Epidermal melanocyte (primary cell): ENCODE data around the gene FKBP1A.
A peak's percentile ranks its signal among the peaks of the same experiment; 100 is the strongest.

Experiments used
- DNase-seq: peaks from one replicate; pipeline ENCODE4 v3.0.0; 2011; ENCODE audit warnings: low spot score; ENCODE audit not compliant: insufficient read length

Gene FKBP1A

DNA sequence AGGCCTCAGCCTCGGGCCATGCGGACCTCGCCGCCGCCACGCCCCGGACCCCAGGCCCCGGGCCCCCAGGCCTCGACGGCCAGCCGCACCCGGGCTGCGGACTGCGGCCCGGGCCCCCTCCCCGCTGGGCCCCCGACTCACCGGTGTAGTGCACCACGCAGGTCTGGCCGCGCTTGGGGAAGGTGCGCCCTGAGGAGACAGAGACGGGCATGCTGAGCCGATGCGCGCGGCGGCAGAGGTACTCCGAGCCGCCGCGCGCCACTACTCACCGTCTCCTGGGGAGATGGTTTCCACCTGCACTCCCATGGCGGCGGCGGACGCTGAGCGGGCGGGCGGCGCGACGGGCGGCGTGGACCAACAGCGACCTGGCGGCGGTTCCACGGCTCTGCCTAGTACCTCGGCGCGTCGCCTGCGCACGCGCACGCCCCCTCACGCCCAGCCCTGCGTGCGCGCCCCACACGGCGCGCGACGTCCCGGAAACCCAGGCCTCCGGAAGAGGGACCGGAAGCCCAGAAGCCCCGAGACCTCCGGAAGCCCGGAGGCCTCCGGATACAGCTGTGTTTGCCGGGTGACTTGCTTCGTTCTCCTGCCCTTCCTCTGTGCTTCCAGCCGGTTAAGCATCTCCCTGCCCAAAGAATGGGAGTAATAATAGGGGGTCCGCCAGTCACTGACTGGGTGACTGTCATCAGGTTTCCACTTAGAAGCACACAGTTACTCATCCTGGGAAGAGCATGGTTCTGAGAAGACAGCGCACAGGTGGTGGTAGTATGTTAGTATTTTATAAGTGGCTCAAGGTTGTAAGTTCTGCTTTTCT, at the start of gene FKBP1A:
FKBP1A (minus strand) TSS at position 362 of the 814 bp plus-strand sequence; CDS start at position 306, 56 bp downstream.
- peak; percentile 79 for DNase-seq

DNA sequence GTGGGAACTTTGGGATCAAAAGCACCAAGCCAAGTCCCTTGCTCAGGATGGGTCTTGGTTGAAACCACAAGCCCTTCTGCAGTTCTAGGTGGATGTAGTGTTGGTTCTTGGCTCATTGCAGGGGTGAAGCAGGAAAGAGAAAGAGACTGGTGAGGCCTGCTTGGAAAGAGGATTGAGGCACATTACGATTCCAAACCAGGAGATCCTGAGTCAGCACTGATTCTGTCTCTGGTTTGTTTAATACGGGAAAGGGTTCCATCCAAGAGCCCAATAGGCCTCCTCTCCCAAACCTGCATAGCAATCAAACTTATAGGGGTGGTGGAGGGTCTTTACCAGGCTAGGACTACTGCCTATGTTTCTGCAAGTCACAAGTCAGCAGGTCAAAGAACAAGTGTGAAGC, 49.5 kb upstream of the FKBP1A start:
- no peak for DNase-seq

DNA sequence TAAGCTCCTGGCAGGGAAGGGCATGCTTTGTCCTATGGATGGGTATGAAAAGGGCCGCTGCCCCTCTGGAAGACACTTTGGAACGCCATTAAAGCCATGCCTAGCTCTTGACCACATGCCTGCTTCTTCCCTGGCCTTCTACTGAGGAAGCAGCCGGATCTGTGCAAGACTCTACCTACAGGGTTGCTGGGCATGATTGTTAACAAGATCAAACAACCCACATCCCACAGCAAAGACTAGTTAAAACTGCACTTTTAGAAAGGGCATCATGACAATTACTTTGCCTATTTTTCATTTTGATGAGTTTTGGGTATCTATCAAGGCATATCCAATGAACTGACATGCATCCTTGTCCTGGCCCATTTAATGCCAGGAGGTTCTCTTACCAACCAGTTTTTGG, 48.3 kb upstream of the FKBP1A start:
- no peak for DNase-seq

DNA sequence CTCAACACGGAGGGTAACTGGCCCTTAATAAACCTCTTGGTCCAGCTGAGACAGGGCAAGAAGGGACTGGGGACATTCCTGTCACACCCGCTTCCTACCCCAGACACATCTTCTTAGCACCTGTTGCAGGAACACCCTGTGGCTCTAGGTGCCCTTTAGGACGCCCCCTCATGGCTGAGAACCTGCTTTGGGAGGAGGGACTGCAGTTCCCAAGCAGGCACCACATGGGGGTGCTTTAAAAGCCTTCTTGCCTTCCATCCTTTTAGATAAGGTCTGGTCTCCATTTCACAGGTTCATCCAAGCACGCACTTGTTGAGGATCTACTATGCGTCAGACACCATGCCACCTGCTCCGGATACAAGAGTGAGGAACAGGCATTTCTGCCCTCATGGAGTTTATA, 47.2 kb upstream of the FKBP1A start:
- DNase-seq, result no peak

DNA sequence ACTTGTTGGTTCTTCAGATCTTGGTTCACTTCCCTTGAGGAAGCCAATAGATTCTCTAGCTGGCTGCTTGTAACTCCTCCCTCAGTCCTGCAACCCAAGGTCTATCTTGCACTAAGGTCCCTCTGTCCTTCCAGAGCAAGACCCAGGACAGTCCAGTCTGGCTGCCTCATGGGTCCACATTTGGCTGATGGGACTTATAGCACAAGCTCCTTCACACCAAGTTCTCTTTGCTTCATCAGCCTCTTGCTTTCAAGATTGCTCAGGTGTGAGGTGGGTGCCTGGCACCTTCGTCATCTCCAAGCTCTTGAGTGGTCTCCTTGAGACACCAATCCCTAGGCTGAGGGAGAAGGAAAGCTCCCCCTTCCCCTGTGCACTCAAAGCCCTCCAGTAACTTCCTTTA, 45.5 kb upstream of the FKBP1A start:
- DNase-seq, result no peak

DNA sequence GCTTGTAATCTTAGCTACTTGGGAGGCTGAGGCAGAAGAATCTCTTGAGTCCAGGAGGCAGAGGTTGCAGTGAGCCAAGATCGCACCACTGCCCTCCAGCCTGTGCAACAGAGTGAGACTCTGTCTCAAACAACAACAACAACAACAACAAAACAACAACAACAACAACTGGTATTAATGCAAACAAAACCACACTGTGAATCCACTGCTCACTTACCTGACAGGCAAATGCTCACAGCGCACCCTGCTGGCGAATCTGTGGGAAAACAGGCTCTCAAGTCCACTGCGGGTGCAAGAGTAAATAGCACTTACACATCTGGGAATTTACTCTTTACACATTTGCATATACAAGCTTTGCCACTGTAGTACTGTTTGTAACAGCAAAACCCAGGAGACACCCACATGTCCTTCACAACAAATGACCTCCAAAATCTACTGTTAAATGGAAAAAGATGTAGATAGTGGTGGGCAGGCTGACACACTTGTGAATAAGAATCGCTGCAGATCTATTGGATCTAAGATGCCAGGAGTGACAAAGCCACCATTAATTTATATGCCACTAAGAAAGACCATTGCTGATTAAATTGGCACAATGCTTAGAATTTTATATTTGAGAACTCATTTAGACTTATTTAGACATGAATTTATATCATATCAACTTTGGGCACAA, 44.5 kb upstream of the FKBP1A start:
- peak; percentile 76 for DNase-seq

DNA sequence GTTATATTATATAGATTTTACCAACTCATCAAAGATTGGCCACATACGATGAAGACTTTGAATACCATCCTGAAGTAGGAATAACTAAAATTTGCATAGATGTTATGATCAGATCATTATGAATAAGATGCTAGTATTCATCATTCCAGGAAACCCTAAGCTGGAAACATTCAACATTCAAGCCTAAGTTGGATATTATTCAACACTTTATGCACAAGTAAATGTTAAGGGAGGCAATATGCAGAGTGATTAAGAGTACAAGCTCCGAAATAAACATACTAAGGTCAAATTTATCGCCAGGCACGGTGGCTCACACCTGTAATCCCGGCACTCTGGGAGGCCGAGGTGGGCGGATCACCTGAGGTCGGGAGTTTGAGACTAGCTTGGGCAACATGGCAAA, 43.4 kb upstream of the FKBP1A start:
- DNase-seq, result no peak

DNA sequence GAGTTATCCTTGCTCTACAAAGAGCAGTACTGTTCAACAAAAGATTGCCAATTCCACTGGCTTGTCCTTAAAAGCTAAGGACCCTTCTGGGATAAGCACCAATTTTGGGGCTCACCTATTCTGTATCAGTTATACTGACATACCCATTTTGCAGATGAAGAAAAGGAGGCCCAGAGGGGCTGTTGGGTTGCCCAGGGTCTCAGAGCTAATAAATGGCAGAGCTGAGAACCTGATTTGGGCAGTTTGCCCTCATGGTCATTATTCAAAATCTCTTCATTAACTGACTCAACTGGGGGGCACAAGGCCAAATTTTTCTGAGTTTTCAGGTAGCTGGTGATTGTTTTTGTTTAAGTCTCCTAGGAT, 42.5 kb upstream of the FKBP1A start:
- DNase-seq, result no peak

DNA sequence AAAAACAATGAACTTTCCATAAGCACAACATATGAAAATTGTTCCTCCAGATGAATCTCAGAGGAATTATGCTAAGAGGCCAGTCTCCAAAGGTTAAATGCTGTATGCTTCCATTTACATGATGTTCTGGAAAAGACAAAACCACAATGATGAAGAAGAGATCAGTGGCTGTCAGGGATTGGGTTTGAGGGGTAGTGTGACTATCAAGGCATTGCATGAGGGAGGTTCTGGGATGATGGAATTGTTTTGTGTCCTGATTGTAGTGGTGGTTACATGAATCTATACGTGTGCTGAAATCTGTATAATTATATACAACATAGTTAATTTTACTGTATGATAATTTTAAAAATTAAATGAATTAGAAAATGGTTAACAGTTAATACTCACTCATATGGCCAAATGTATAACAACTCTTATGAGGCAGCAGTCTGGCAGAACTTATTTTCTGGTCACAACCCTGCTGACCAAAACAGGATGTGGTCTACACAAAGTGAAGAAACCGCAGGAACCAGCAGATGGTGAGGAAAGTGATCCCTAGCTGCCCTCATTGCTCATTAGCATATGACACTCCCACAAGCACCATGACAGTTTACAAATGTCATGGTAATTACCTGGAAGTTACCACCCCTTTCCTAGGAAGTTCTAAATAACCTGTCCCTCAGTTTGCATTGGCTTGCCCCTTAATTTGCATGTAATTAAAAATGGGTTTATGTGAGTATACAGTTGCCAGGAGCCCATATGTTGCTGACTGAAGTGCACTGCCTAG, 41.9 kb upstream of the FKBP1A start:
- DNase-seq, result peak; percentile 32

DNA sequence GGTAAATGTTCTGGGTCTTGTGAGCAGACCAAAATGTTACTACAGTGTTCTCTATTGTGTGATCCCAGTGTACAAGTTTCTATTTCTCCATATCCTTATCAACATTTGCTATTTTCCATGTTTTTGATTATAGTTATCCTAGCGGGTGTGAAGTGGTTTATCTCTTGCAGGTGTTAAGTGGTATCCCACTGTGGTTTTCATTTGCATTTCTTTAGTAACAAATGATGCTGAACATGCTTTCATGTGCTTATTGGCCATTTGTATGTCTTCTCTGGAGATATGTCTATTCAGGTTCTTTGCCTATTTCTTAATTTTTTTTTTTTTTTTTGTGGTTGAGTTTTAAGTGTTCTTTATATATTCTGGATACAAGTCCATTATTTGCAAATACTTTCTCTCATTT, 38.3 kb upstream of the FKBP1A start:
- DNase-seq, result no peak

DNA sequence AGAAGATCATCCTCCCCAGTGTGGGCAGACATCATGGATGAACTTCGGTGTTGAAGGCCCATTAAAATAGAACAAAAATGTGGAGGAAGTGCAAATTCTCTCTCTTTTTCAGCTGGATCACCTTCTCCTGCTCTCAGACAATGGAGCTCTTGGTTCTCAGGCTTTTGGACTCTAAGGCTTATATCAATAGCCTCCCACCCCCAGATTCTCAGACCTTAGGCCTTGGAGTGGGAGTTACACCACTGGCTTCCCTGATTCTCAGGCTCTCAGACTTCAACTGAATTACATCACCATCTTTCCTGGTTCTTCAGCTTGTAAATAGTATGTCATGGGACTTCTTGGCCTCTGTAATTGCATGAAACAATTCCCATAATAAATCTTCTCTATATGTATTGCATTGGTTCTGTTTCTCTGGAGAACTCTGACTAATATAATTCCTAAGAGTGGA, 37.2 kb upstream of the FKBP1A start:
- no peak for DNase-seq

DNA sequence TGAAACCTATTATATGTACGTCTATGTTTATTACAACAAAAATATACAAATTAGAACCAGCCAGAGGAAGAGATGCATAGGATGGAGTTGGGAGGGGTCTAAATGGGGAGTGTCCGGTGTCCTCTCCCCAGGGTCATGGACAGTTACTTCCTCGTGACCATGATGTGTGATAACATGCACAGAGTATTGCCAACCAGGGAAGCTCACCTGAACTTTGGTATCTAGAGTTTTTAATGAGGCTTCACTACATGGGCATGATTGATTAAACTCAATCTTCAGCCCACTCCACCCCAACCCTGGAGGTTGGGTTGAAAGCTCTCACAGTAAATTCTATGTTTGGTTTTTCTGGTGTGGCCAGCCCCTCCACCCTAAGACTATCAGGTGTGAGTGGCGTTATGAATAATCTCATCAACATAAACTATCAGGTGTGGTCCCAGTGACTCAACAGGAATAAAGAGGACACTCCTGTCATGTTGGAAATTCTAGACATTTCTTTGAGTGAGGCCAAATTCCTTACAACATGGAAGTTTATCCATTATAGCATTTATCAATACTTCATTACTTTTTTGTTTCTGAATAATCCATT, 36.4 kb upstream of the FKBP1A start:
- DNase-seq, result no peak

DNA sequence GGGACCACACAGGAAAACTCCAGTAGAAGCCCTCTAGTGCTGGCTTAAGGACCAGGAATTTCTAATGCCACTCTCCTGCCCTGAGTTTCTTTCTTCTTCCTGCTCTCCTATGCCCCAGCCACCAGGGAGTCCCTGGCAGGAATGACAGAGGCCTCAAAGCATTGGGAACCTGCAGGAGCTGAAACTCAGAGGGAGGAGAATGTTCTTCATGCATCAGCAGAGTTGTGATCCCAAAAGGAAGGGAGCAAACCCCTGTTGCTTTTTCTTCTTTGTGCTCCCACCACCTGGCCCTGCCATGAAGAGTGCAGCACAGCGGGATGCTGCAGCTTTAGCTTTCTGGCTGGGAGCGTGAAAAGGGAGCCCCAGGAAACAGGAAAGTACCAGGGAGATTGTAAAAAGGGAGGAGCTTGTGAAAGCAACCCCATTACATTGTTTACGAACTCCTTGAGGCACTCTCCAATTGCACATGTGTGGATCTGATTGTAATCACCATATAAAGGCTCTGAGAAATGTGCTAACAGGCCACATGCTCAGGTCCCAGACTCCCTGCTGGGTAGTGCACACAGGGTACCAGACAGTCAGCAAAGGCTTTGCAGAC, 34.7 kb upstream of the FKBP1A start:
- DNase-seq, result no peak

DNA sequence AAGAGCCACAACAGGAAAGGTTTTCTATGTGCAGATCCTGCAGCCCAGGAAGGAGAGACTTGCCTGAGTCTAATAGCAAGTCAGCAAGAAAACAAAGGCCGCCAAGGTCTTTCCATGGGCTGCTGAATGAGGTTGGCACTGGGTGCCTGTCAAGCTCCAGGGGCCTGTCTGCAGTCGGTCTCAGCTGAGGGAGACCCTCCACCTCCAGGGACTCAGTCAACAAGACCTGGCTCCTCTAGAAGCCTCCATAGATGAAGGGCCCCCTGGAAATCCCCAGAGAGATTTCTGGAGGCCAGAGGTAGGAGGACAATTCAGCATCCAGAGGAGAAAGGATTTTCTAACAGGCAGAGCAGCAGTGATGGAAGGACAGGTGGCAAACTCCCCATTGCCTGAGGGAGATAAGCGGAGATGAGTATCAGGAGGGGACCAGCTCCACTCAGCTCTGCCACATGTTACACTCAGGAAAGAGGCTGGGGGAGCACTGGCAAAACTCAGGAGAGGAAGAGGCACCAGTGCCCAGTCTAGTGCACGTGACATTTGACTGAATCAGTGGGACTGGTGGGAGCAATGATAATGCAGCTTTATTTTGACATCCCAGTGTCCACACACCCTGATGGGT, 33.5 kb upstream of the FKBP1A start:
- no peak for DNase-seq

DNA sequence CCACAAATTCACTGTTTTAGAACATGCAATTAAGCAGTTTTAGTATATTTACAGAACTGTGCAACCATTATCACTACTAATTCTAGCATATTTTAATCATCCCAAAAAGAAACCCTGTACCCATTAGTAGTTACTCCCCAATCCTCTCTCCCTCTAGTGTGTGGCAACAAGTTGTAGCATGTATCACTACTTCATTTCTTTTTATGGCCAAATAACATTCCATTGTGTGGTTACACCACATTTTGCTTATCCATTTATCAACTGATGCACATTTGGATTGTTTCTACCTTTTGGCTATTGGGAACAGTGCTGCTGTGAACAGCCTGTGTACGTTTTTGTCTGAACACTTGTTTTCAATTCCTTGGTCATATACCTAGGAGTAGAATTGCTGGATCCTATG, 31.5 kb upstream of the FKBP1A start:
- DNase-seq, result no peak

DNA sequence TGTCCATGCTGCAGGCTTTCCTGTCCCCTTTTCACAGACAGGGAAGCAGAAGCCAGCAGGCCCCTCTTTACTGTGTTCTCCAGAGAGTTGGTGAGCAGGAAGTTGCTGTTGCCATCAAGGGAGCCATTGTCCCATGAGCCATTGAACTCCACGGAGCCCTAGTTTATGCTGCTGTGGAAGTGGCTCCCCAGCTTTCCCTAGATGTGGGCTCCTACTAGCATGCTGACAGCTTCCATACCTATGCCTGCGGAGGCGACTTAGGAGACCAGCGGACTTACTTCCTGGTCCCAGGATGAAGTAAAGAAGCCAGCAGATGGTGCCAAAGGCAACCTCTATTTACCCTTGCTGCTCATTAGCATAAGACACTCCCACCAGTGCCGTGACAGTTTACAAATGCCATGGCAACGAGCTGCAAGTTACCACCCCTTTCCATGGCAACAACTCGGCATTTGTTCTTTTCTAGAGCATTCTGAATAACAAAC, 30.8 kb upstream of the FKBP1A start:
- DNase-seq, result no peak

DNA sequence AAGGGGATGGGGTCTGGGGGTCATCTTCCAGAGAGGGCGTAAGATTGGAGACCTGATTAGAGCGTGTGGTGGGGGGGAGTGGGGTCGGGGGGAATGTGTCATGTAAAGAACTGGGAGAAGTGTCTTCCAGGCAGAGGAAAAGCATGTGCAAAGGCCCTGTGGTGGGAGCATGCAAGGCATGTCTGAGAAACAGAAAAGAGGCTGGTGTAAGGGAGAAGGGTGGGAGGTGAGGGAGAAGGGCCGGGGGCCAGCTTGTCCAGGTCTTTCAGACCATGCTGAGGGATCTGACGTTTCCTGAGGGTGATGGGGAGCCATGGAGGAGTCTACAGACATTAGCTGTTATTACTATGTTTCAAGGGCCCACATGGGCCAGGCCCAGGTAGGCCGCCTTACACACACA, 30.4 kb upstream of the FKBP1A start:
- no peak for DNase-seq

DNA sequence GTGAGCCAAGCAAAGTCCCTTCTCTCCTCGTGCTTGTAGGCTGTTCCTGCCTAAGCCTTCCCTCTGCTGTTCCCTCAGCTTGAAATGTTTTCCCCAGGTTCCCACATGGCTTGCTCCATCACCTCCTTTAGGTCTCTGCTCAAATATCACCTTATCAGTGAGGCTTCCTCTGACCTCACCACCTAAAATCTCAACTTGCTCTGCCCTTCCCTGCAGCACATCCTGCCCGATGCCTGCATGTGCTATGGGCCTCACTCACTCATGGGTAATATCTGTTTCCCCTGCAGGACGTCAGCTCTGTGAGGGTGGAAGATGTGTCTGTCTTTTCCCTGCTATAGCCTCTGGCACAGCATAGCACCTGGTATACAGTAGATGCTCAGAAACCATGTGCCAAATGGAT, 29.9 kb upstream of the FKBP1A start:
- no peak for DNase-seq

DNA sequence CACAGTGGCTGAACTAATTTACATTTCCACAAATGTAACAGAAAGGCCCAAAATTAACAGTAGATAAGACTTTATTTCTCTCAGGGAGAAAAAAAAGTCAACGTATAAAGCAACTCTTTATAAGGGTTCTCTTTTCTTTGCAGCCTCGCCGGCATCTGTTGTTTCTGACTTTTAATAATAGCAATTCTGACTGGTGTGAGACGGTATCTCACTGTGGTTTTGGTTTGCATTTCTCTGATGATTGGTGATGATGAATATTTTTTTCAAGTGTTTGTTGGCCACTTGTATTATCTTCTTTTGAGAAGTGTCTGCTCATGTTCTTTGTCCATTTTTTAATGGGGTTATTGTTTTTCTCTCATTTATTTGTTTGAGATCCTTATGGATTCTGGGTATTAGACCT, 27.2 kb upstream of the FKBP1A start:
- DNase-seq, result no peak

DNA sequence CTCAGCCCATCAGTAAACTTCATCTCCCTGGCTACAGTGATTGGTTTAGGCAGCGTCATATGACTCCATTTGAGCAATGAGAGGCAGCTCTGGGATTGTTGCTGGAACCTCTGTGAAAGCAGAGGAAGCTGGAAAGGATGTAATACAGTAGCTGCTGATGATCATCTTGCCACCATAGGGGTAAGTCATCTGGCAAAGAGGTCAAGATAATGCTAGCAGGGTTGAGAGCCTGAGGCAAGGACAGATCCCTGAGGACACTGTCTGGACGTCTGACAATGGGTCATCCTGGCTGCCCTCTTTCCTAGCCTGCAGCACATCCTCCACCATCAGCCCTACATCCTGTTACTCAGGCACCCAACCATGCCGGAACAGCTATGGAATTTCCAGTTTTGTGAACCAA, 25.5 kb upstream of the FKBP1A start:
- no peak for DNase-seq

DNA sequence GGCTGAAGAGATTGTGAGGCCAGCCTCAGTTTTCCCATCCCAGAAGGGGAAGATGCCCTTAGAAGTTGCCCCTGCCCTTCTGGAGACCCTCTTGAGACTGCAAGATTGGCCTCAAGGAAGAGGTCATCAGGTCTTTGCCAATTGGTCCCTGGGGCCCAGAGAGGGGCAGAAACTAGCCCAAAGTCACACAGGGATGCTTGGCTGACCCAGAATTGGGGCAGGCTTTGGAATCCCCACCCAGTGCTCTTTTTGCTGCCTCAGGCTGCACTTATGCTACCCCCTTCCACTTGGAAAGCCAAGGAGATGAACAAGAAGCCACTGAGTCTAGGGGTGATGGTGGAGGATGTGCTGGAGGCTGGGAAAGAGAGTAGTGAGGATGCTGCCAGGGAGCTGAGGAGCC, 24.9 kb upstream of the FKBP1A start:
- DNase-seq, result no peak
